Naive B cell (primary cell): ENCODE results near the gene BAZ2B. TPM values are rescaled to one million over a fixed set of nuclear protein-coding genes. Genes with fewer than 3 reads are reported as not detected.
A peak's percentile ranks its signal among the peaks of the same experiment; 100 is the strongest.

Experiments
- ATAC-seq, 2 donors: fragments of 150-1000 bp; cut with Tn5 transposase; 2 replicates each; pipeline ENCODE4 v1.10.0; 2021; ENCODE audit warnings: low read depth in 2 of 2, mild to moderate bottlenecking in 2 of 2, moderate library complexity in 2 of 2
- DNase-seq: peaks from one replicate; pipeline ENCODE4 v3.0.0; 2022
- H3K27ac Mint-ChIP-seq, 6 donors: one replicate each; pipeline ENCODE4 v1.8.0; 2020 to 2022; ENCODE audit warnings: mild to moderate bottlenecking in 6 of 6, mixed read lengths in 6 of 6, moderate library complexity in 5 of 6, inconsistent platforms in 2 of 6
- H3K27me3 Mint-ChIP-seq, 3 donors: one replicate each; pipeline ENCODE4 v1.8.0; 2021 to 2022; ENCODE audit warnings: mixed read lengths in 3 of 3, mild to moderate bottlenecking in 1 of 3
- H3K36me3 Mint-ChIP-seq, 2 donors: one replicate each; pipeline ENCODE4 v1.8.0; 2020 to 2022; ENCODE audit warnings: mixed read lengths in 2 of 2, inconsistent platforms in 1 of 2, mild to moderate bottlenecking in 1 of 2
- H3K4me1 Mint-ChIP-seq, 3 donors: one replicate each; pipeline ENCODE4 v1.8.0; 2020 to 2022; ENCODE audit warnings: mixed read lengths in 3 of 3, inconsistent platforms in 1 of 3, mild to moderate bottlenecking in 1 of 3, moderate library complexity in 1 of 3
- H3K4me3 Mint-ChIP-seq, 8 donors: one replicate each; pipeline ENCODE4 v1.8.0; 2020 to 2022; ENCODE audit warnings: mild to moderate bottlenecking in 8 of 8, mixed read lengths in 8 of 8, moderate library complexity in 8 of 8, inconsistent platforms in 2 of 8
- H3K9me3 Mint-ChIP-seq, 7 donors: one replicate each; pipeline ENCODE4 v1.8.0; 2020 to 2022; ENCODE audit warnings: mixed read lengths in 7 of 7, mild to moderate bottlenecking in 5 of 7, inconsistent platforms in 2 of 7, moderate library complexity in 1 of 7
- polyA plus RNA-seq, 6 donors: library from polyadenylated mRNA; unstranded; fragments of 300-500 nt; fragmentation: Illumina TruSeq; gene quantifications; one replicate each; pipeline ENCODE4 v1.2.3, GENCODE V29; 2021; ENCODE audit warnings: low read depth in 6 of 6

Gene BAZ2B
- polyA plus RNA-seq, 6 donors from 2014 or later, result 15.2 to 30.5 (median 23.1) TPM

GRCh38 chr2:159300586-159300985, 315.8 kb downstream of the BAZ2B start:
- ATAC-seq, result no peak
- Mint-ChIP-seq H3K27me3 (peaks cover 6 to 13% (median 8%) of the 10 kb centered on the region in 3 donors), H3K4me3 (no peak overlapping the region), H3K9me3 (peaks cover 0 to 18% (median 6%) of the 10 kb centered on the region in 7 donors), H3K4me1 (no peaks in the 10 kb centered on the region), H3K27ac (no peak overlapping the region), H3K36me3 (peaks cover 4 to 15% of the 10 kb centered on the region in 2 donors)
- no peak for DNase-seq

- DNase-seq (no peak), ATAC-seq (no peak)
- no peaks in the 10 kb centered on the region for H3K4me1 Mint-ChIP-seq
These were observed 317.4 kb downstream of the BAZ2B start for GRCh38 chr2:159298967-159299366.

GRCh38 chr2:159297042-159297707, 319.2 kb downstream of the BAZ2B start:
- Mint-ChIP-seq H3K36me3 (no peaks in the 10 kb centered on the region), H3K4me3 (no peak overlapping the region)
- ATAC-seq, result no peak

More at GRCh38 chr2:159298967-159299366, 317.4 kb downstream of the BAZ2B start:
- Mint-ChIP-seq H3K27ac (no peak overlapping the region), H3K9me3 (peaks cover 0 to 5% (median 0%) of the 10 kb centered on the region in 7 donors), H3K27me3 (peaks cover 0 to 2% (median 0%) of the 10 kb centered on the region in 3 donors), H3K4me3 (no peak overlapping the region), H3K36me3 (peaks cover 3 to 4% of the 10 kb centered on the region in 2 donors)

GRCh38 chr2:159292157-159292556, 324.2 kb downstream of the BAZ2B start:
- no peaks in the 10 kb centered on the region for H3K9me3 Mint-ChIP-seq
- peaks cover 0 to 4% (median 3%) of the 10 kb centered on the region in 3 donors for H3K4me1 Mint-ChIP-seq
- ATAC-seq (no peak), DNase-seq (no peak)
- H3K4me3 Mint-ChIP-seq, result no peak overlapping the region
- H3K27ac Mint-ChIP-seq, result peak overlapping the region in 1 of 6 donors; percentile 65
- H3K36me3 Mint-ChIP-seq, result no peaks in the 10 kb centered on the region
- no peaks in the 10 kb centered on the region for H3K27me3 Mint-ChIP-seq

More at GRCh38 chr2:159297042-159297707, 319.2 kb downstream of the BAZ2B start:
- H3K27ac Mint-ChIP-seq, result no peak overlapping the region
- no peaks in the 10 kb centered on the region for H3K27me3 Mint-ChIP-seq
- DNase-seq, result no peak
- no peaks in the 10 kb centered on the region for H3K9me3 Mint-ChIP-seq
- H3K4me1 Mint-ChIP-seq, result no peaks in the 10 kb centered on the region

GRCh38 chr2:159290289-159290907, 325.9 kb downstream of the BAZ2B start:
- Mint-ChIP-seq H3K4me1 (peaks cover 3 to 15% (median 11%) of the 10 kb centered on the region in 3 donors), H3K9me3 (no peaks in the 10 kb centered on the region), H3K27ac (peak overlapping the region in 1 of 6 donors; percentile 4), H3K27me3 (no peaks in the 10 kb centered on the region), H3K36me3 (no peaks in the 10 kb centered on the region), H3K4me3 (peak overlapping the region in 1 of 8 donors; percentile 13)
- no peak for ATAC-seq
- DNase-seq, result no peak

GRCh38 chr2:159287733-159288132, 328.6 kb downstream of the BAZ2B start:
- no peak for ATAC-seq
- H3K36me3 Mint-ChIP-seq, result no peaks in the 10 kb centered on the region
- H3K9me3 Mint-ChIP-seq, result no peaks in the 10 kb centered on the region
- no peak for DNase-seq
- no peaks in the 10 kb centered on the region for H3K27me3 Mint-ChIP-seq
- H3K4me3 Mint-ChIP-seq, result peak overlapping the region in 7 of 8 donors; percentile 63 to 96 (median 89)
- peaks cover 7 to 39% (median 38%) of the 10 kb centered on the region in 3 donors for H3K4me1 Mint-ChIP-seq
- peak overlapping the region in 3 of 6 donors; percentile 19 to 94 (median 80) for H3K27ac Mint-ChIP-seq

GRCh38 chr2:159286709-159287441, 329.5 kb downstream of the BAZ2B start:
- peak overlapping the region; percentile 63 to 96 (median 90) for H3K4me3 Mint-ChIP-seq
- H3K27ac Mint-ChIP-seq, result peak overlapping the region; percentile 33 to 94 (median 82)
- no peaks in the 10 kb centered on the region for H3K27me3 Mint-ChIP-seq
- H3K9me3 Mint-ChIP-seq, result no peaks in the 10 kb centered on the region
- ATAC-seq (peak; percentile 93 to 94), DNase-seq (peak; percentile 96)
- peaks cover 7 to 46% (median 45%) of the 10 kb centered on the region in 3 donors for H3K4me1 Mint-ChIP-seq
- no peaks in the 10 kb centered on the region for H3K36me3 Mint-ChIP-seq

GRCh38 chr2:159285929-159286708, 330.2 kb downstream of the BAZ2B start, which contains the start of gene WDSUB1:
TSS of gene WDSUB1 (minus strand) at chr2:159286703. CDS start at chr2:159283069, 3,634 bp downstream.
- H3K4me3 Mint-ChIP-seq, result peak within 1 kb of the TSS; percentile 63 to 96 (median 90)
- H3K4me1 Mint-ChIP-seq, result peaks cover 7 to 54% (median 51%) of the 10 kb centered on the region in 3 donors
- no peaks in the 10 kb centered on the region for H3K27me3 Mint-ChIP-seq
- no peaks in the 10 kb centered on the region for H3K36me3 Mint-ChIP-seq
- no peaks in the 10 kb centered on the region for H3K9me3 Mint-ChIP-seq
- ATAC-seq (peak; percentile 56 to 58), DNase-seq (peak; percentile 25)
- H3K27ac Mint-ChIP-seq, result peak within 1 kb of the TSS; percentile 53 to 94 (median 86)

GRCh38 chr2:159285433-159285832, 330.9 kb downstream of the BAZ2B start:
- Mint-ChIP-seq H3K4me1 (peaks cover 7 to 56% (median 51%) of the 10 kb centered on the region in 3 donors), H3K36me3 (no peaks in the 10 kb centered on the region), H3K9me3 (no peaks in the 10 kb centered on the region), H3K27me3 (no peaks in the 10 kb centered on the region), H3K4me3 (peak overlapping the region; percentile 63 to 96 (median 88)), H3K27ac (peak overlapping the region in 5 of 6 donors; percentile 61 to 90 (median 80))
- DNase-seq (no peak), ATAC-seq (no peak)

- H3K4me1 Mint-ChIP-seq, result peaks cover 7 to 56% (median 51%) of the 10 kb centered on the region in 3 donors
- H3K36me3 Mint-ChIP-seq, result no peaks in the 10 kb centered on the region
- H3K4me3 Mint-ChIP-seq, result peak overlapping the region in 4 of 8 donors; percentile 29 to 77 (median 46)
- DNase-seq (no peak), ATAC-seq (no peak)
- no peaks in the 10 kb centered on the region for H3K9me3 Mint-ChIP-seq
- peak overlapping the region in 2 of 6 donors; percentile 14 to 63 for H3K27ac Mint-ChIP-seq
- no peaks in the 10 kb centered on the region for H3K27me3 Mint-ChIP-seq
These were observed 332.8 kb downstream of the BAZ2B start for GRCh38 chr2:159283529-159283928.

GRCh38 chr2:159281002-159281401, 335.3 kb downstream of the BAZ2B start:
- H3K9me3 Mint-ChIP-seq, result no peaks in the 10 kb centered on the region
- ATAC-seq, result no peak

GRCh38 chr2:159279700-159280099, 336.6 kb downstream of the BAZ2B start:
- DNase-seq (no peak), ATAC-seq (no peak)
- no peak overlapping the region for H3K27ac Mint-ChIP-seq
- no peaks in the 10 kb centered on the region for H3K27me3 Mint-ChIP-seq
- peaks cover 0 to 5% of the 10 kb centered on the region in 2 donors for H3K36me3 Mint-ChIP-seq
- H3K4me1 Mint-ChIP-seq, result peaks cover 6 to 38% (median 35%) of the 10 kb centered on the region in 3 donors
- no peaks in the 10 kb centered on the region for H3K9me3 Mint-ChIP-seq
- H3K4me3 Mint-ChIP-seq, result no peak overlapping the region

More at GRCh38 chr2:159281002-159281401, 335.3 kb downstream of the BAZ2B start:
- no peak overlapping the region for H3K27ac Mint-ChIP-seq
- no peaks in the 10 kb centered on the region for H3K27me3 Mint-ChIP-seq
- H3K4me1 Mint-ChIP-seq, result peaks cover 6 to 51% (median 41%) of the 10 kb centered on the region in 3 donors
- no peaks in the 10 kb centered on the region for H3K36me3 Mint-ChIP-seq
- DNase-seq, result no peak
- peak overlapping the region in 6 of 8 donors; percentile 47 to 77 (median 63) for H3K4me3 Mint-ChIP-seq
